BLaER1 treated with 17β-estradiol and CSF1 and Interleukin-3, amounts not matched to agents 10 nM and 100 nM (cell line): Measurements from ENCODE around the gene COL26A1.

Experiments used
- H3K27ac ChIP-seq, 11 experiments: shearing (Covaris generic); formaldehyde crosslinking; 2 replicates each; pipeline ENCODE4 v1.8.1; 2022
- H3K27me3 ChIP-seq, 11 experiments: shearing (Covaris generic); formaldehyde crosslinking; 2 replicates each; pipeline ENCODE4 v1.8.1; 2022
- H3K36me3 ChIP-seq, 11 experiments: shearing (Covaris generic); formaldehyde crosslinking; 2 replicates each; pipeline ENCODE4 v1.8.1; 2022
- H3K4me1 ChIP-seq, 10 experiments: shearing (Covaris generic); formaldehyde crosslinking; 2 replicates each; pipeline ENCODE4 v1.8.1; 2022
- H3K4me2 ChIP-seq, 11 experiments: shearing (Covaris generic); formaldehyde crosslinking; 2 replicates each; pipeline ENCODE4 v1.8.1; 2022
- H3K4me3 ChIP-seq, 10 experiments: shearing (Covaris generic); formaldehyde crosslinking; 2 replicates each; pipeline ENCODE4 v1.8.1; 2022
- H3K9ac ChIP-seq, 11 experiments: shearing (Covaris generic); formaldehyde crosslinking; 2 replicates each; pipeline ENCODE4 v1.8.1; 2022
- H3K9me3 ChIP-seq, 11 experiments: shearing (Covaris generic); formaldehyde crosslinking; replicated peaks in 1 of 11; 2 replicates each; pipeline ENCODE4 v1.8.1; 2022
- H4K20me1 ChIP-seq, 11 experiments: shearing (Covaris generic); formaldehyde crosslinking; 2 replicates each; pipeline ENCODE4 v1.8.1; 2022
- Cebpa-rat ChIP-seq, 11 experiments: shearing (Covaris generic); IDR thresholded peaks; 2 replicates each; pipeline ENCODE4 v1.8.1; 2022

Gene COL26A1

DNA sequence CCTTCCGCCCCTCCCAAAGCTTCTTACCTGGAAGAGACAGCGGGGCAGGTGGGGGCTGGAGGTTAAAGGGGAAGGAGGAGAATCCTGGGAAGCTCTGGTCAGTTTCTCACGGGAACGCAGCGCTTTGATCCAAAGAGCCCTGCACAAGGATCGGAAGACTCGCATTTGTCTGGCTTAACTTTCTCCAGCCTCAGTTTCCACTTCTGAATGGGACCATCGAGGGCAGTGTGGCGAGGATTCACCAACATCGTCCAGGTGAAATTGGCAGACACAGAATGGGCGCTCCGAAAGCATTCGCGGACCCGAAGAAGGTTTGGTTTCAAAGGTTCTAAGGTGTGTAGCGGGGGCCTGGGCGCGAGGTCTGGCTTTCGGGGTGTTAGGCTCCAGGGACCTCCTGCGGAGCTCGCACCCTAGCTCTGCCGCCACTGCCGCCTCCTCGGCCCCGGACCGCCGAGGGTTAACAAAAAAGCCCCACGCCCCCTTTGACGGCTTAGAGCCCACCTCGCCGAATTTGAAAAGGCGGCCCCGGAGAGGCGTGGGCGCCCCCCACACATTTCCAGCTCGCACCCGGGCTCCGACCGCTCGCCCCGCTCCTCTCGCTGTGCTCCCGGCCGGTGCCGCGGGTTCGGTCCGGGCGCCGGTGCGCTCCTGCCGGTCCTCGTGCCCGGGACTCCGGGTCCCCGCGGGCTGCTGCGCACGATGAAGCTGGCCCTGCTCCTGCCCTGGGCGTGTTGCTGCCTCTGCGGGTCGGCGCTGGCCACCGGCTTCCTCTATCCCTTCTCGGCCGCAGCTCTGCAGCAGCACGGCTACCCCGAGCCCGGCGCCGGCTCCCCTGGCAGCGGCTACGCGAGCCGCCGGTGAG, at the start of gene COL26A1:
COL26A1 (plus strand) TSS at position 542 of the 862 bp plus-strand sequence; CDS start at position 700, 158 bp downstream.
- H4K20me1 ChIP-seq: no peaks in the 10 kb centered on the region; a peak in 1 of 22 replicates
- peaks cover 16 to 35% (median 23%) of the 10 kb centered on the region in 11 experiments for H3K27me3 ChIP-seq
- peak within 1 kb of the TSS; percentile 64 to 99 (median 80) for H3K4me2 ChIP-seq
- TF ChIP-seq Cebpa-rat (IDR thresholded peaks at IDR 0.05): no peak
- peak within 1 kb of the TSS in 7 of 10 experiments; percentile 32 to 52 (median 41); a peak in 9 of 20 replicates for H3K4me3 ChIP-seq
- peak within 1 kb of the TSS in 8 of 11 experiments; percentile 28 to 58 (median 44); a peak in 8 of 22 replicates for H3K9ac ChIP-seq
- no peak within 1 kb of the TSS for H3K27ac ChIP-seq
- H3K36me3 ChIP-seq: no peaks in the 10 kb centered on the region
- H3K4me1 ChIP-seq: peaks cover 0 to 10% (median 4%) of the 10 kb centered on the region in 10 experiments; a peak in 9 of 20 replicates
- H3K9me3 ChIP-seq: no peaks in the 10 kb centered on the region

DNA sequence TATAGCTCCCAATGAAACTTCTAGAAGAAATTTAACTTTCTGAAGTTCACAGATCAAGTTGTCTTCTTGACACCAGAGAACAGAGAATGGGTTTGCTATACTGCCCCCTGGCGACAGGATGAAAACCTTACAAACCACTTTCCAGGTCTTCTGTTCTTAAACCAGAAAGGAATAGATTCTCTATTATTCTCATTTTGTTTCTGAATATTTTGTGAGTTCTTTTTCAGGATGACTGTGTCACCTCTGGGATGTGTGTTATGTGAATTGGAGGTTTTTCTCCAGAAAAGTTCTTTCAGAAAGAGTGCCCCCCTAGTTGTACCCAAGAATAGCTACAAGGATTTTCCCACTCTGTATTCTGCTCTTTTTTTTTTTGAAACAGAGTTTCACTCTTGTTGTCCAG, 47.3 kb upstream of the COL26A1 start:
- peaks cover 17 to 22% (median 19%) of the 10 kb centered on the region in 11 experiments for H3K9me3 ChIP-seq
- no peak overlapping the region for H3K4me3 ChIP-seq
- H3K4me1 ChIP-seq: peaks cover 0 to 7% (median 0%) of the 10 kb centered on the region in 10 experiments; a peak in 3 of 20 replicates
- H3K27ac ChIP-seq: no peak overlapping the region
- TF ChIP-seq Cebpa-rat (IDR thresholded peaks at IDR 0.05): no peak
- no peaks in the 10 kb centered on the region for H4K20me1 ChIP-seq
- peaks cover 5 to 79% (median 56%) of the 10 kb centered on the region in 11 experiments; a peak in 20 of 22 replicates for H3K36me3 ChIP-seq
- no peak overlapping the region for H3K9ac ChIP-seq
- no peak overlapping the region for H3K4me2 ChIP-seq
- no peaks in the 10 kb centered on the region for H3K27me3 ChIP-seq

DNA sequence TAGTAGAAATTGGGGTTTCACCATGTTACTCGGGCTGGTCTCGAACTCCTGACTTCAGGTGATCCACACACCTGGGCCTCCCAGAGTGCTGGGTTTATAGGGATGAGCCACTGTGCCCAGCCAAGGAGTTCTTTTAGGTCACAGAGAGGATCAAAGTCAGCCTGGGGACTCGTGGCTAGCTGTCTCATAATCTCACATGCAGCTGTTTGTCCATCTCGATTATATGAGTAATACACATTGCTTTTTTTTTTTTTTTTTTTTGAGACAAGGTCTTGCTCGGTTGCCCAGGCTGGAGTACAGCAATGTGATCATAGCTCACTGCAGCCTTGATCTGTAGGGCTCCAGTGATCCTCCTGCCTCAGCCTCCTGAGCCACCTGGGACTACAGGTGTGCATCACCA, 43.3 kb upstream of the COL26A1 start:
- TF ChIP-seq Cebpa-rat (IDR thresholded peaks at IDR 0.05): no peak
- Histone ChIP-seq H3K9me3 (no peaks in the 10 kb centered on the region), H3K4me2 (no peak overlapping the region), H3K27ac (no peak overlapping the region), H3K27me3 (no peaks in the 10 kb centered on the region), H3K9ac (no peak overlapping the region), H3K4me3 (no peak overlapping the region), H4K20me1 (no peaks in the 10 kb centered on the region), H3K36me3 (peaks cover 5 to 47% (median 35%) of the 10 kb centered on the region in 11 experiments; a peak in 19 of 22 replicates), H3K4me1 (peaks cover 13 to 21% (median 15%) of the 10 kb centered on the region in 10 experiments)

DNA sequence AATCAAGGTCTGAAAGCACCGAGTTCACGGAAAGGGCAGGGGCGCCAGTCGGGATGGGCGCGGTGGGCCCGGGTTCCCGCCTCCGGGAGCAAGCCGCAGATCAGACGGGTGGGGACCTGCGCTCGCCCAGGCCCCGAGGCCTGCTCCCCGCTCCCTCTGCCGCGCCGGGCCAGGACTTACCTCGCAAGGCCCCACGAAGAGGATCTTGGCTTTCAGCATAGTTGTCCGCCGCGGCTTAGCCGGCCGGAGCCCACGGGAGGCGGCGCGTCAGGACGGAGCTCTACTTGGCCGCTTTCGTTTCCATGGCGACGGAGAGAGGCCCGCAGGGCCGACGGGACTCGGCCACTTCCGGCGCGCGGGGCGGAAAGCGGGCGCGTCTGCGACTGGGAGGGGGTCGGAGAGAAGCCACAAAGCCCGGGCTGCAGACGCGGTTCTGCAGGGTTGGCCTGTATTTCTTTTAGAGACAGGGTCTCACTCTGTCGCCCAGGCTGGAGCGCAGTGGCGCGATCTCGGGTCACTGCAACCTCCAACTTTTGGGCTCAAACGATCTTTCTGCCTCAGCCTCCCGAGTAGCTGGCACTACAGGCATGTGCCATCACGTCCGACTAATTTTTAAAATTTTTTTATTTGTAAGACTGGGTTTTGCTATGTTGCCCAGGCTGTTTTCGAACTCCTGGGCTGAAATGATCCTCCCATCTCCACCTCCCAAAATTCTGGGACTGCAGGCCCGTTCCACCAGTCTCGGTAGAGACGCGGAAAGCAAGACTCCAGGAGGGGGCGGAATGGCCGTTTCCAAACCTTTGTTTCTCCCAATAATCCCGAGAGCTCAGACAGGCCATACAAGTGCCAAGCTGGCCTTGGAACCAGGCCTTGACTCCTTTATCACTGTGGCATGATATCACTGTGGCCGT, 40.9 kb upstream of the COL26A1 start, which contains the start of gene IFT22:
IFT22 (minus strand) TSS at position 322 of the 911 bp plus-strand sequence; CDS start at position 219, 103 bp downstream.
- TF ChIP-seq Cebpa-rat (IDR thresholded peaks at IDR 0.05): no peak

DNA sequence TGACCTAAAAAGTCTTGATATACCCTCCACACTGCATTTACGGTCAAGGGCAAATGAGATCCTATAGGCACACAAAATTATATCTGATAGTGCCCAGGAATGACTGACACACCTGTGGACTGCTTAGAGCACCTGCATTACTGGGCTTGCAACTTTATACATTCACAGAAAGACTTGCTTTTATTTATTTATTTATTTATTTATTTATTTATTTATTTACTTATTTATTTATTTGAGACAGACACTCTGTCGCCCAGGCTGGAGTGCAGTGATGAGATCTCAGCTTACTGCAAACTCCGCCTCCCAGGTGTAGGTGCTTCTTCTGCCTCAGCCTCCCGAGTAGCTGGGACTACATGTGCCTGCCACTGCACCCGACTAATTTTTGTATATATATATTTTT, 34.5 kb upstream of the COL26A1 start:
- no peaks in the 10 kb centered on the region for H4K20me1 ChIP-seq
- no peak overlapping the region for H3K27ac ChIP-seq
- no peak overlapping the region for H3K4me3 ChIP-seq
- no peaks in the 10 kb centered on the region for H3K27me3 ChIP-seq
- no peak for TF ChIP-seq Cebpa-rat (IDR thresholded peaks at IDR 0.05)
- H3K9me3 ChIP-seq: no peaks in the 10 kb centered on the region
- H3K9ac ChIP-seq: no peak overlapping the region
- H3K36me3 ChIP-seq: no peaks in the 10 kb centered on the region
- H3K4me2 ChIP-seq: no peak overlapping the region
- H3K4me1 ChIP-seq: no peaks in the 10 kb centered on the region

More for the DNA sequence above, 40.9 kb upstream of the COL26A1 start, which contains the start of gene IFT22:
- Histone ChIP-seq H3K36me3 (peaks cover 5 to 25% (median 13%) of the 10 kb centered on the region in 11 experiments; a peak in 18 of 22 replicates), H3K27ac (peak within 1 kb of the TSS; percentile 66 to 88 (median 81)), H3K9me3 (no peaks in the 10 kb centered on the region), H3K9ac (peak within 1 kb of the TSS; percentile 75 to 87 (median 84)), H3K4me1 (peaks cover 13 to 18% (median 15%) of the 10 kb centered on the region in 10 experiments), H4K20me1 (no peaks in the 10 kb centered on the region), H3K4me3 (peak within 1 kb of the TSS; percentile 68 to 97 (median 80)), H3K27me3 (no peaks in the 10 kb centered on the region), H3K4me2 (peak within 1 kb of the TSS; percentile 78 to 97 (median 90))

DNA sequence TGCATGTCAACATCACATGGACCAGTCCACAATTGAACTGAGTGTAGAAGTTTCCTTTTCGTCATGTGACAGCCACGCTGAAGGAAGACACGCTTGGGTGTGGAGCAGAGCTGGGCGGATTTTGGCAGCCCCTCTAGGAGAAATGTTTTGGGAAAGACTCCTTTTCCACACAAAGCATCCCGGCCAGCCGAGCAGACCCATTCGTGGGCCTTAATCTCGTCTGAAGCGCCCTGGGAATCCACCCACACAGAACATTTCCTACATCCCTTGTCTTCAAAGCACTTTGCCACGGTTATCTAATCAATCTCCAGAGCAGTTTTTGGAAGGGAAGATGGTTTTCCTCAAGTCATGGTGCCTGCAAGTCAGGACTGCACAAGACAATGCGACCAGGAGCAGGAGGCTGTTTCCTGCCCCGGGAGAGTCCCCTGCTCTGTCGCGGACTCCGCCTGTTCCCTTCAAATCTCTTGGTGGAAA, 32.6 kb upstream of the COL26A1 start:
- Histone ChIP-seq H3K4me2 (no peak overlapping the region), H3K9ac (no peak overlapping the region), H4K20me1 (no peaks in the 10 kb centered on the region), H3K9me3 (no peaks in the 10 kb centered on the region), H3K27me3 (no peaks in the 10 kb centered on the region), H3K36me3 (no peaks in the 10 kb centered on the region), H3K27ac (no peak overlapping the region), H3K4me1 (no peaks in the 10 kb centered on the region), H3K4me3 (no peak overlapping the region)
- no peak for TF ChIP-seq Cebpa-rat (IDR thresholded peaks at IDR 0.05)

DNA sequence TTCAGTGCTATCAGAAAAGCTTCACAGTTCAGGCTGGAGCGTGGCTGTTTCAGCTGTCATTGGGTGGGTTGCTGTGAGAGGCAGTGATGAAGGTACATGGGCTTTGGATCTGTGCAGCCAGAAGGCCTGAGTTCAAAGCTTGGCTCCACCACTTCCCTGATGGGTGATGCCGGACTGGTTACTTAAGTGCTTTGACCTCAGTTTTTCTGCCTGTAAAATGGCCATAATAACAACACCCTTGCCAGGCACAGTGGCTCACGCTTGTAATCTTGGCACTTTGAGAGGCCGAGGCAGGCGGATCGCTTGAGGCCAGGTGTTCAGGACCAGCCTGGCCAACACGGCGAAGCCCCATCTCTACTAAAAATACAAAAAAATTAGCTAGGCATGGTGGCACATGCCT, 30.6 kb upstream of the COL26A1 start:
- H3K36me3 ChIP-seq: no peaks in the 10 kb centered on the region
- H3K27ac ChIP-seq: no peak overlapping the region
- no peak for TF ChIP-seq Cebpa-rat (IDR thresholded peaks at IDR 0.05)
- no peaks in the 10 kb centered on the region for H3K27me3 ChIP-seq
- H3K4me3 ChIP-seq: no peak overlapping the region
- no peak overlapping the region for H3K4me2 ChIP-seq
- H3K4me1 ChIP-seq: no peaks in the 10 kb centered on the region
- no peaks in the 10 kb centered on the region for H3K9me3 ChIP-seq
- H3K9ac ChIP-seq: no peak overlapping the region
- no peaks in the 10 kb centered on the region for H4K20me1 ChIP-seq

DNA sequence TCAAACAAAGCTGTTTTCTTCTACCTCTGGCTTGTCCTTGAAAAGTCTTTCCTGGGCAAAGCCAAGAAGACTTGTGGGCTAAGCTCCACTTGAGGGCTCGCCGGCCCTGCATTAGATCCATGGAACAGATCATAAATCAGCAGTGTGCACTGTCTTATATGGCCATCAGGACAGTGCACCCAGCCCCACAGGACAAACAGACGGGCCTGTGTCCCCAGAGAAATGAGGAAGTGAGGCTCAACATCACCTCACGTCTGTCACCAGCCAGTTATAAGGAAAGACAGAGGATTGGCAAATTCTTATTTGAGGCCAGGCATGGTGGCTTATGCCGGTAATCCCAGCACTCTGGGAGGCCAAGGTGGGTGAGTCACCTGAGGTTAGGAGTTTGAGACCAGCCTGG, 28.8 kb upstream of the COL26A1 start:
- no peaks in the 10 kb centered on the region for H4K20me1 ChIP-seq
- H3K9me3 ChIP-seq: no peaks in the 10 kb centered on the region
- no peak overlapping the region for H3K27ac ChIP-seq
- no peak overlapping the region for H3K4me3 ChIP-seq
- H3K36me3 ChIP-seq: no peaks in the 10 kb centered on the region
- no peaks in the 10 kb centered on the region for H3K4me1 ChIP-seq
- no peaks in the 10 kb centered on the region for H3K27me3 ChIP-seq
- no peak for TF ChIP-seq Cebpa-rat (IDR thresholded peaks at IDR 0.05)
- H3K4me2 ChIP-seq: no peak overlapping the region
- H3K9ac ChIP-seq: no peak overlapping the region

DNA sequence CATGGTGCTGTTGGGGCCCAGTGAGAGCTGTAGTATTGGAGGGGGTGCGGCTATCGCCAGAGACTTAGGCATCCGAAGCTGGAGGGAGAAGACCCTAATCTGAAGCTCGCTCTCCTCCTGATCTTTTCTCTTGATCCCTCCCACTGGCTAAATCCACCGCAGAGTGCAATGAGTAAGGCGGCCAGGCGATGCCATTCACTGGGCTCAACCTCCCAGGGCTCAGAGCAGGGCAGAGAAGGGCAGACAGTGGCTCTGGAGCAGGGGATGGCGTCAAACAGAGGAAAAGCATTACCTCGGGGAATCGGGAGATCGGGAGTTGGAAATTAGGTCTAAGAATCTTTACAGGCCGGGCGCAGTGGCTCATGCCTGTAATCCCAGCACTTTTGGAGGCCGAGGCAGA, 22.3 kb upstream of the COL26A1 start:
- Histone ChIP-seq H4K20me1 (no peaks in the 10 kb centered on the region), H3K27ac (no peak overlapping the region), H3K27me3 (no peaks in the 10 kb centered on the region), H3K36me3 (no peaks in the 10 kb centered on the region), H3K9me3 (no peaks in the 10 kb centered on the region), H3K4me2 (no peak overlapping the region), H3K4me3 (no peak overlapping the region), H3K4me1 (no peaks in the 10 kb centered on the region), H3K9ac (no peak overlapping the region)
- TF ChIP-seq Cebpa-rat (IDR thresholded peaks at IDR 0.05): no peak
